Endothelial cell of umbilical vein (primary cell): ENCODE measurements around the gene VASN. TPM values are rescaled to one million over a fixed set of nuclear protein-coding genes. Genes with fewer than 3 reads are reported as not detected.
A peak's percentile ranks its signal among the peaks of the same experiment; 100 is the strongest.

Experiments
- BruUV-seq: library from RNA; stranded (reverse); fragments of 400-500 nt; replicated peaks from 2 replicates; lab custom pipeline; 2021; lab: Mats Ljungman, UMichigan
- CTCF ChIA-PET: fragments of 300-600, 350-600 bp; sonication (Branson Sonifier 250); formaldehyde crosslinking; loops from one replicate; lab custom pipeline; 2021; ENCODE audit warnings: antibody characterized with exemption, inconsistent platforms; lab: Charles Lee
- POLR2A ChIA-PET: fragments of 300-600, 350-600 bp; sonication (Branson Sonifier 250); formaldehyde crosslinking; loops from one replicate; lab custom pipeline; 2021; ENCODE audit warnings: antibody characterized with exemption, inconsistent platforms; lab: Charles Lee
- DNase-seq: peaks from one replicate; pipeline ENCODE4 v3.0.0-alpha.2; 2011; ENCODE audit warnings: low read depth, low spot score
- FAIRE-seq: peaks from 2 replicates; lab custom pipeline; 2011; peaks lifted over from hg19 to GRCh38; lab: Jason Lieb, UNC
- H2AFZ ChIP-seq: 2 replicates; pipeline ENCODE4 v1.6.0; 2012; ENCODE audit warnings: low read depth, low read length, control low read depth, inconsistent platforms
- H3K27ac ChIP-seq: 2 replicates; pipeline ENCODE4 v1.5.1; 2011; ENCODE audit warnings: low read depth, mild to moderate bottlenecking, control low read depth, low read length, moderate library complexity; ENCODE audit not compliant: insufficient read depth
- H3K27me3 ChIP-seq, 2 experiments: 2 replicates each; pipeline versions ENCODE4 v1.6.0 to v1.6.1; 2011; ENCODE audit warnings: low read length in 2 of 2, mixed read lengths in 1 of 2; ENCODE audit not compliant: control insufficient read depth in 2 of 2, insufficient read depth in 2 of 2
- H3K36me3 ChIP-seq, 2 experiments: 2 replicates in 1 of 2; 3 replicates in 1 of 2; pipeline ENCODE4 v1.5.1; 2011; ENCODE audit warnings: low read length in 2 of 2, mild to moderate bottlenecking in 1 of 2, moderate library complexity in 1 of 2; ENCODE audit not compliant: control insufficient read depth in 2 of 2, insufficient read depth in 2 of 2; ENCODE audit errors: extremely low read depth in 1 of 2
- H3K4me1 ChIP-seq: 3 replicates; pipeline ENCODE4 v1.5.1; 2011; ENCODE audit warnings: mild to moderate bottlenecking, low read length; ENCODE audit not compliant: control insufficient read depth, insufficient read depth; ENCODE audit errors: extremely low read depth
- H3K4me2 ChIP-seq: 2 replicates; pipeline ENCODE4 v1.6.1; 2011; ENCODE audit warnings: low read length, control low read depth, mixed read lengths; ENCODE audit not compliant: insufficient read depth
- H3K4me3 ChIP-seq, 3 experiments: fragments of 200-600 bp in 1 of 3; sonication (generic), shearing (Covaris generic) in 1 of 3; replicated peaks in 1 of 3; 2 replicates each; pipeline ENCODE4 v1.5.1; 2011 to 2016; ENCODE audit warnings: control low read depth in 3 of 3, low read length in 3 of 3, mild to moderate bottlenecking in 2 of 3, inconsistent platforms in 1 of 3, low read depth in 1 of 3, moderate library complexity in 1 of 3; ENCODE audit not compliant: insufficient read depth in 1 of 3
- H3K79me2 ChIP-seq: 2 replicates; pipeline ENCODE4 v1.6.0; 2012; ENCODE audit warnings: low read length, inconsistent platforms; ENCODE audit not compliant: control insufficient read depth, insufficient read depth
- H3K9ac ChIP-seq: replicated peaks from 2 replicates; pipeline ENCODE3; 2011; ENCODE audit warnings: low read length, control low read depth; ENCODE audit not compliant: insufficient read depth; ENCODE audit errors: extremely low read depth
- H3K9me1 ChIP-seq: replicated peaks from 3 replicates; pipeline ENCODE4 v1.6.0; 2011; ENCODE audit warnings: mild to moderate bottlenecking, low read length; ENCODE audit not compliant: control insufficient read depth, insufficient read depth; ENCODE audit errors: extremely low read depth
- H3K9me3 ChIP-seq: replicated peaks from 2 replicates; pipeline ENCODE4 v1.5.1; 2012; ENCODE audit warnings: low read length, inconsistent platforms; ENCODE audit not compliant: control insufficient read depth, insufficient read depth
- H4K20me1 ChIP-seq: replicated peaks from 2 replicates; pipeline ENCODE3; 2011; ENCODE audit warnings: mild to moderate bottlenecking, low read length; ENCODE audit not compliant: control insufficient read depth, insufficient read depth; ENCODE audit errors: extremely low read depth
- CTCF ChIP-seq, 2 donors: IDR thresholded peaks; 1 replicate in 1 of 2; 2 replicates in 1 of 2; pipeline ENCODE4 v1.5.1; 2011; ENCODE audit warnings: low read length in 2 of 2, mild to moderate bottlenecking in 2 of 2, moderate library complexity in 2 of 2, control low read depth in 1 of 2, inconsistent platforms in 1 of 2, low read depth in 1 of 2; ENCODE audit not compliant: insufficient read depth in 1 of 2; ENCODE audit errors: extremely low read depth in 1 of 2
- EZH2 ChIP-seq: IDR thresholded peaks from 2 replicates; pipeline ENCODE4 v1.6.1; 2012; ENCODE audit warnings: borderline replicate concordance, low read depth, mild to moderate bottlenecking, moderate library complexity, low read length, inconsistent platforms; ENCODE audit not compliant: severe bottlenecking
- FOS ChIP-seq: IDR thresholded peaks from 2 replicates; pipeline ENCODE4 v1.6.1; 2011; ENCODE audit warnings: mild to moderate bottlenecking, low read length, moderate library complexity, borderline replicate concordance; ENCODE audit not compliant: insufficient read depth
- GATA2 ChIP-seq: IDR thresholded peaks from 2 replicates; pipeline ENCODE4 v1.7.0; 2011; ENCODE audit warnings: low read depth, mild to moderate bottlenecking, moderate library complexity, mixed read lengths, low read length; ENCODE audit not compliant: insufficient read length, insufficient read depth
- JUN ChIP-seq: IDR thresholded peaks from 2 replicates; pipeline ENCODE4 v1.6.1; 2011; ENCODE audit warnings: borderline replicate concordance, low read depth; ENCODE audit not compliant: insufficient read length, insufficient read depth
- MAX ChIP-seq: IDR thresholded peaks from 2 replicates; pipeline ENCODE4 v1.6.1; 2011; ENCODE audit not compliant: insufficient read depth, insufficient read length
- MYC ChIP-seq: IDR thresholded peaks from one replicate; pipeline ENCODE4 v1.6.1; 2011; ENCODE audit warnings: mild to moderate bottlenecking, low read depth, low read length
- POLR2A ChIP-seq: IDR thresholded peaks from 2 replicates; pipeline ENCODE4 v1.6.1; 2012; ENCODE audit warnings: low read depth, mild to moderate bottlenecking, control low read depth, low read length
- POLR2AphosphoS5 ChIP-seq: IDR thresholded peaks from 2 replicates; pipeline ENCODE4 v1.6.1; 2012; ENCODE audit warnings: low read depth, mild to moderate bottlenecking, control low read depth, low read length, moderate library complexity; ENCODE audit not compliant: insufficient read depth
- dilution Hi-C: fragments of 300-500 bp; cut with MboI; formaldehyde crosslinking; loops from one replicate; pipeline ENCODE4 v1.15.0; 2019; ENCODE audit warnings: low sequenced_read_pairs; ENCODE audit not compliant: extremely low pct_ligation_motif_present
- intact Hi-C: fragments of 100-400 bp; cut with micrococcal nuclease; formaldehyde crosslinking; loops from one replicate; pipeline ENCODE4 v1.10.0; 2022
- polyA plus RNA-seq, 4 experiments: library from polyadenylated mRNA; depleted of rRNA in 3 of 4; stranded (reverse) in 3 of 4; unstranded in 1 of 4; fragments of >200 nt; gene quantifications; 2 replicates each; pipeline versions ENCODE4 v1.2.1 to v1.2.3, GENCODE V29; 2011 to 2012; ENCODE audit warnings: missing spikeins in 1 of 4
- total RNA-seq: library from RNA; stranded (reverse); gene quantifications from 2 replicates; pipeline ENCODE4 v1.2.3, GENCODE V29; 2021

VASN gene
- total and polyA plus RNA-seq, 2 donors (not counting 3 experiments of a cell fraction or from before 2014, with no cell fraction given): 0.41 to 0.42 TPM

- Histone ChIP-seq H3K27me3 (no peaks in the 10 kb centered on the region), H3K4me2 (no peak overlapping the region), H3K27ac (no peak overlapping the region), H4K20me1 (no peaks in the 10 kb centered on the region), H3K9me1 (no peaks in the 10 kb centered on the region), H3K36me3 (peaks cover 0 to 26% of the 10 kb centered on the region in 2 experiments), H3K9me3 (no peaks in the 10 kb centered on the region), H2AFZ (no peak overlapping the region), H3K79me2 (no peaks in the 10 kb centered on the region), H3K4me1 (no peaks in the 10 kb centered on the region), H3K4me3 (no peak overlapping the region), H3K9ac (no peak overlapping the region)
- dilution Hi-C loops (no loop called here), intact Hi-C loops (no loop called here)
- BruUV-seq: no TSS peak
- no peak for TF ChIP-seq POLR2AphosphoS5
- TF ChIP-seq GATA2: no peak
- TF ChIP-seq EZH2: no peak
- TF ChIP-seq POLR2A: no peak
- TF ChIP-seq CTCF (IDR thresholded peaks at IDR 0.05; ENCODE audit: extremely low read depth in 1 of 2, insufficient read depth in 1 of 2, low read depth in 1 of 2, low read length in 2 of 2): no peak
- no peak for TF ChIP-seq FOS
- no peak for TF ChIP-seq JUN
- TF ChIP-seq MAX: no peak
- TF ChIP-seq MYC: no peak
- CTCF ChIA-PET: interaction anchor here (2.6 kb wide), 1 partner anchor 40 kb away, joined by 12 read pairs; no protein-coding TSS in a partner anchor
- no peak for DNase-seq
- FAIRE-seq: peak; percentile 44
- POLR2A ChIA-PET: no interaction called here
Observed at GRCh38 chr16:4399001-4399730, 27.5 kb downstream of the VASN start.
